CD14-positive monocyte (primary cell): ENCODE data around the gene OSBPL8. TPM values are rescaled to one million over a fixed set of nuclear protein-coding genes. Genes with fewer than 3 reads are reported as not detected.
A peak's percentile ranks its signal among the peaks of the same experiment; 100 is the strongest.

ENCODE experiments used
- DNase-seq, 3 donors: peaks; one replicate each; pipeline ENCODE4 v3.0.0-alpha.2; 2011 to 2022
- H2AFZ ChIP-seq: 2 replicates; pipeline ENCODE4 v1.6.0; 2012; ENCODE audit warnings: mild to moderate bottlenecking, low read depth, low read length, inconsistent platforms; ENCODE audit not compliant: insufficient read depth, poor library complexity, severe bottlenecking
- H3K27ac ChIP-seq, 2 donors: 1 replicate in 1 of 2; 2 replicates in 1 of 2; pipeline ENCODE4 v1.5.1; 2012 to 2013; ENCODE audit warnings: low read length in 2 of 2, control low read depth in 1 of 2, inconsistent platforms in 1 of 2, low read depth in 1 of 2, mild to moderate bottlenecking in 1 of 2
- H3K27me3 ChIP-seq, 2 donors: one replicate each; pipeline versions ENCODE4 v1.6.0 to v1.6.1; 2011 to 2013; ENCODE audit warnings: low read length in 2 of 2; ENCODE audit not compliant: control insufficient read depth in 2 of 2, insufficient read depth in 2 of 2
- H3K36me3 ChIP-seq, 2 donors: replicated peaks in 1 of 2; 1 replicate in 1 of 2; 2 replicates in 1 of 2; pipeline versions ENCODE4 v1.5.1 to v1.6.1; 2012 to 2013; ENCODE audit warnings: low read length in 2 of 2, control low read depth in 1 of 2, inconsistent platforms in 1 of 2, mild to moderate bottlenecking in 1 of 2; ENCODE audit not compliant: insufficient read depth in 2 of 2, control insufficient read depth in 1 of 2
- H3K4me1 ChIP-seq, 2 donors: 1 replicate in 1 of 2; 2 replicates in 1 of 2; pipeline versions ENCODE4 v1.5.1 to v1.6.1; 2012 to 2013; ENCODE audit warnings: low read length in 2 of 2, control low read depth in 1 of 2, inconsistent platforms in 1 of 2, mild to moderate bottlenecking in 1 of 2, moderate library complexity in 1 of 2; ENCODE audit not compliant: insufficient read depth in 2 of 2, control insufficient read depth in 1 of 2
- H3K4me2 ChIP-seq: replicated peaks from 2 replicates; pipeline ENCODE3; 2012; ENCODE audit warnings: low read length, moderate library complexity, mild to moderate bottlenecking; ENCODE audit not compliant: poor library complexity, severe bottlenecking; ENCODE audit errors: extremely low read depth
- H3K4me3 ChIP-seq, 3 experiments: fragments of 200-600 bp in 1 of 3; sonication (generic) in 1 of 3; replicated peaks in 1 of 3; 1 replicate in 2 of 3; 2 replicates in 1 of 3; pipeline ENCODE4 v1.5.1; 2011 to 2013; ENCODE audit warnings: low read length in 3 of 3, mild to moderate bottlenecking in 3 of 3, control low read depth in 2 of 3, low read depth in 2 of 3, inconsistent platforms in 1 of 3, moderate library complexity in 1 of 3
- H3K79me2 ChIP-seq: 2 replicates; pipeline ENCODE4 v1.6.0; 2012; ENCODE audit warnings: mild to moderate bottlenecking, control low read depth, inconsistent platforms, low read length, moderate library complexity; ENCODE audit not compliant: insufficient read depth
- H3K9ac ChIP-seq: 2 replicates; pipeline ENCODE4 v1.6.0; 2017; ENCODE audit warnings: low read length, mild to moderate bottlenecking; ENCODE audit not compliant: insufficient read depth, poor library complexity, severe bottlenecking
- H3K9me3 ChIP-seq, 2 donors: replicated peaks in 1 of 2; 1 replicate in 1 of 2; 2 replicates in 1 of 2; pipeline versions ENCODE4 v1.5.1 to v1.6.1; 2012 to 2013; ENCODE audit warnings: low read length in 2 of 2, control low read depth in 1 of 2; ENCODE audit not compliant: control insufficient read depth in 1 of 2, insufficient read depth in 1 of 2
- H4K20me1 ChIP-seq: 2 replicates; pipeline ENCODE4 v1.6.0; 2012; ENCODE audit warnings: mild to moderate bottlenecking, low read length, control low read depth, moderate library complexity; ENCODE audit not compliant: insufficient read depth
- H3K27ac Mint-ChIP-seq, 7 donors: one replicate each; pipeline ENCODE4 v1.8.0; 2020; ENCODE audit warnings: mild to moderate bottlenecking in 7 of 7, mixed read lengths in 7 of 7, moderate library complexity in 6 of 7, inconsistent platforms in 2 of 7
- H3K27me3 Mint-ChIP-seq, 3 donors: one replicate each; pipeline ENCODE4 v1.8.0; 2021 to 2022; ENCODE audit warnings: low read depth in 3 of 3, mild to moderate bottlenecking in 3 of 3, mixed read lengths in 3 of 3, moderate library complexity in 3 of 3, inconsistent platforms in 1 of 3
- H3K36me3 Mint-ChIP-seq, 2 donors: one replicate each; pipeline ENCODE4 v1.8.0; 2020; ENCODE audit warnings: mixed read lengths in 2 of 2, inconsistent platforms in 1 of 2, mild to moderate bottlenecking in 1 of 2
- H3K4me1 Mint-ChIP-seq: one replicate; pipeline ENCODE4 v1.8.0; 2020; ENCODE audit warnings: mild to moderate bottlenecking, mixed read lengths
- H3K4me3 Mint-ChIP-seq, 2 donors: one replicate each; pipeline ENCODE4 v1.8.0; 2020; ENCODE audit warnings: mild to moderate bottlenecking in 2 of 2, mixed read lengths in 2 of 2, moderate library complexity in 1 of 2
- H3K9me3 Mint-ChIP-seq, 7 donors: one replicate each; pipeline ENCODE4 v1.8.0; 2020 to 2022; ENCODE audit warnings: mixed read lengths in 7 of 7, mild to moderate bottlenecking in 6 of 7, moderate library complexity in 6 of 7, inconsistent platforms in 2 of 7
- WGBS: methylation state at CpG from one replicate; pipeline ENCODE4 v1.1.5; 2013; ENCODE audit warnings: missing lambda C conversion rate; ENCODE audit not compliant: insufficient coverage; 5-methylcytosine and 5-hydroxymethylcytosine counted together
- intact Hi-C, 2 donors: fragments of 100-400 bp; cut with micrococcal nuclease; formaldehyde crosslinking; loops; one replicate each; pipeline versions ENCODE4 v1.15.0 to v1.15.1; 2023
- polyA plus RNA-seq, 3 donors: library from polyadenylated mRNA; depleted of rRNA in 1 of 3; unstranded in 2 of 3; stranded (reverse) in 1 of 3; fragments of 300-500 nt in 2 of 3; fragments of >200 nt in 1 of 3; fragmentation: Illumina TruSeq in 2 of 3; gene quantifications; 1 replicate in 2 of 3; 2 replicates in 1 of 3; pipeline ENCODE4 v1.2.3, GENCODE V29; 2012 to 2021
- TF ChIP-seq, protein P1 (sequence below): fragments of 200-600 bp; IDR thresholded peaks from one replicate; pipeline ENCODE4 v1.8.0; 2022; ENCODE audit warnings: antibody characterized with exemption, mild to moderate bottlenecking

Gene OSBPL8
- polyA plus RNA-seq, 3 donors = 25.3 to 167 (median 147) TPM

DNA sequence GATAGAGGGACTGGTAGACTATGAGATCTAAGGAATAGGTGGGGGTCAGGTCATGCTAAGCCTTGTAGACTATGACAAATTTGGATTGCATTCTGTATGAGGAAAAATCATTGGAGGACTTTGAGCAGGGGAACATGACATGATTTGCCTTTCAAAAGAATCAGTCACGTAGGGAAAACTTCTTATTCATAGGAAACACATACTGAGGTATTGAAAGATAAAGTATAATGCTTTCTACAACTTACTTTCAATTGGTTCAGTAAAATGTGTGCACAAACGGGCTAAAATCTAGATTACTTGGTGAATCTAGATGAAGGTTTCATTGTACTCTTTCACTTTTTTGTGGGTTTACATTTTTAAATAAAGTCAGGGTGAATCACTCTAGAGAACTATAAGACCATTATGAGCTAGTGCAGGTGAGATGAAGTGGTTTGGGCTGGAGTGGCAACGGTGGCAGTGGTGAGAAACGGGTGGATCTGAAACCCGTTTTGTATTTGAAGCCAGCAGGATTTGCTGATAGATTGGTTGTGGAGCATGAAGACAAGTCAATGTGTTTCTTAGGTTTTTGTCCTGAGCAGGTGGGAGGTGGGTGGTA is 218.0 kb downstream of the OSBPL8 start:
- peaks cover 0 to 4% (median 0%) of the 10 kb centered on the region in 7 donors for H3K9me3 Mint-ChIP-seq
- Histone ChIP-seq H3K9ac (no peak overlapping the region), H2AFZ (no peak overlapping the region), H3K9me3 (no peaks in the 10 kb centered on the region), H3K4me2 (no peak overlapping the region), H3K4me1 (no peaks in the 10 kb centered on the region), H3K4me3 (no peak overlapping the region), H3K79me2 (no peaks in the 10 kb centered on the region), H4K20me1 (no peaks in the 10 kb centered on the region), H3K27me3 (no peaks in the 10 kb centered on the region), H3K36me3 (no peaks in the 10 kb centered on the region), H3K27ac (no peak overlapping the region)
- peaks cover 14% of the 10 kb centered on the region for H3K4me1 Mint-ChIP-seq
- peaks cover 0 to 11% of the 10 kb centered on the region in 2 donors for H3K36me3 Mint-ChIP-seq
- no peak overlapping the region for H3K4me3 Mint-ChIP-seq
- TF ChIP-seq, protein P1, sequence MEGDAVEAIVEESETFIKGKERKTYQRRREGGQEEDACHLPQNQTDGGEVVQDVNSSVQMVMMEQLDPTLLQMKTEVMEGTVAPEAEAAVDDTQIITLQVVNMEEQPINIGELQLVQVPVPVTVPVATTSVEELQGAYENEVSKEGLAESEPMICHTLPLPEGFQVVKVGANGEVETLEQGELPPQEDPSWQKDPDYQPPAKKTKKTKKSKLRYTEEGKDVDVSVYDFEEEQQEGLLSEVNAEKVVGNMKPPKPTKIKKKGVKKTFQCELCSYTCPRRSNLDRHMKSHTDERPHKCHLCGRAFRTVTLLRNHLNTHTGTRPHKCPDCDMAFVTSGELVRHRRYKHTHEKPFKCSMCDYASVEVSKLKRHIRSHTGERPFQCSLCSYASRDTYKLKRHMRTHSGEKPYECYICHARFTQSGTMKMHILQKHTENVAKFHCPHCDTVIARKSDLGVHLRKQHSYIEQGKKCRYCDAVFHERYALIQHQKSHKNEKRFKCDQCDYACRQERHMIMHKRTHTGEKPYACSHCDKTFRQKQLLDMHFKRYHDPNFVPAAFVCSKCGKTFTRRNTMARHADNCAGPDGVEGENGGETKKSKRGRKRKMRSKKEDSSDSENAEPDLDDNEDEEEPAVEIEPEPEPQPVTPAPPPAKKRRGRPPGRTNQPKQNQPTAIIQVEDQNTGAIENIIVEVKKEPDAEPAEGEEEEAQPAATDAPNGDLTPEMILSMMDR = no peak
- WGBS = 100% methylated on average over 3 of the region's 5 CpGs
- intact Hi-C loops = loop anchor here (10.0 kb wide), 2 partner anchors 113 to 257 kb away; partner anchors contain the start of gene NAP1L1 (in 1 of the 2)
- H3K27ac Mint-ChIP-seq = peak overlapping the region in 1 of 7 donors; percentile 16
- peaks cover 0 to 4% (median 2%) of the 10 kb centered on the region in 3 donors for H3K27me3 Mint-ChIP-seq
- no peak for DNase-seq

DNA sequence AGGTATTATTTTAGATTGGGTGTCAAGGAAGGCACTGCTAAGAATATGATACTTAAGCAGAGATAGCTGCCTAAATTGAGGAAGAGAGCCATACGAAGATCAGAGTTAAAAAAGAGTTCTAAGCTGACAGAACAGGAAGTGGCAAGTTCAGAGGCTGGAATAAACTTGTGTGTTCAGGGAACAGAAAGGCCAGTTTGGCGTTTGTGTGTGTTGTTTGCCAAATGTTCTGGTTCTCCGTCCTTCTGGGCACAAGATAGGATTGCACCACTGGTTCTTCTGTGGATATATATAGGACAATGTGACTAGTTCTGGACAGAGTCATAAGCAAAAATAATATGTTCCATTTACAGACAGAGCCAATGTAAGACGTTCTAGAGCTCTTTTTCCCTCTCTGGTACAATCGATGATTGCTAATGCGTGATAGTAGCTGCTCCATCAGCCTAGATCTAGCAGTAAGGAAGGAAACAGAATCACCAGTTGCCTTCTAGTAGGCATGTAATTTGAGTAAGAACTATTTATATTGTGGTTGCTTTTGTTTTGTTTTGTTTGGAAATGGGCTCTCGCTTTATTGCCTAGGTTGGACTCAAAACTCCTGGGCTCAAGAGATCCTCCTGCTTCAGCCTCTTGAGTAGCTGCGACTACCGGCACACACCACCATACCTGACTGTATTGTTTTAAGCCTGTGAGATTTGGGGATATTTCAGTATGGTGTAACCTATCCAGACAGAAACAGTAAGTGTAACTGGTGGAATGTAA is 218.7 kb downstream of the OSBPL8 start:
- Histone ChIP-seq H3K36me3 (no peaks in the 10 kb centered on the region), H3K9ac (no peak overlapping the region), H4K20me1 (no peaks in the 10 kb centered on the region), H3K27me3 (no peaks in the 10 kb centered on the region), H3K27ac (no peak overlapping the region), H3K4me1 (no peaks in the 10 kb centered on the region), H2AFZ (no peak overlapping the region), H3K4me2 (no peak overlapping the region), H3K79me2 (no peaks in the 10 kb centered on the region), H3K4me3 (no peak overlapping the region), H3K9me3 (no peaks in the 10 kb centered on the region)
- Mint-ChIP-seq H3K27me3 (peaks cover 0 to 4% (median 2%) of the 10 kb centered on the region in 3 donors), H3K27ac (peak overlapping the region in 2 of 7 donors; percentile 16 to 22), H3K4me1 (peaks cover 11% of the 10 kb centered on the region), H3K4me3 (no peak overlapping the region), H3K36me3 (peaks cover 0 to 9% of the 10 kb centered on the region in 2 donors), H3K9me3 (peaks cover 0 to 4% (median 0%) of the 10 kb centered on the region in 7 donors)
- peak; percentile 11 to 26 (median 12) for DNase-seq
- TF ChIP-seq, protein P1 = no peak
- intact Hi-C loops = loop anchor here (10.0 kb wide), 2 partner anchors 114 to 256 kb away; partner anchors contain the start of gene NAP1L1 (in 1 of the 2)
- 14% methylated on average over 2 of the region's 9 CpGs for WGBS
